Right ventricle myocardium inferior (tissue), 1 donor: Measurements from ENCODE around the gene PNMA8B. TPM values are rescaled to one million over a fixed set of nuclear protein-coding genes. Genes with fewer than 3 reads are reported as not detected.
"Not testable (repeated sequence)": the region's sequence is repeated elsewhere in the genome, so short reads cannot be mapped to it uniquely, and the experiment has no call there.

ENCODE experiments used
- ATAC-seq: fragments of 200-7000 bp; cut with Tn5 transposase; one replicate; pipeline ENCODE4 v1.9.1; 2020; ENCODE audit warnings: mild to moderate bottlenecking, moderate library complexity
- DNase-seq: peaks from one replicate; pipeline ENCODE4 v3.0.0; 2021; ENCODE audit errors: missing footprints
- intact Hi-C: fragments of 100-400 bp; cut with DNase I; formaldehyde crosslinking; loops from one replicate; pipeline ENCODE4 v1.11.0; 2022
- total RNA-seq: library from RNA; stranded (reverse); fragmentation: NEBNext Ultra II Directional; extraction: Animal tissue kit (Norgen Biotek cat#: 25700); gene quantifications from one replicate; pipeline ENCODE4 v1.2.1, GENCODE V29; 2021
- donor health status: DM: no; HTN: yes; CAD: no; lungs with severe emphysema.

PNMA8B gene
- total RNA-seq, 1 donor from 2014 or later: 0.68 TPM

DNA sequence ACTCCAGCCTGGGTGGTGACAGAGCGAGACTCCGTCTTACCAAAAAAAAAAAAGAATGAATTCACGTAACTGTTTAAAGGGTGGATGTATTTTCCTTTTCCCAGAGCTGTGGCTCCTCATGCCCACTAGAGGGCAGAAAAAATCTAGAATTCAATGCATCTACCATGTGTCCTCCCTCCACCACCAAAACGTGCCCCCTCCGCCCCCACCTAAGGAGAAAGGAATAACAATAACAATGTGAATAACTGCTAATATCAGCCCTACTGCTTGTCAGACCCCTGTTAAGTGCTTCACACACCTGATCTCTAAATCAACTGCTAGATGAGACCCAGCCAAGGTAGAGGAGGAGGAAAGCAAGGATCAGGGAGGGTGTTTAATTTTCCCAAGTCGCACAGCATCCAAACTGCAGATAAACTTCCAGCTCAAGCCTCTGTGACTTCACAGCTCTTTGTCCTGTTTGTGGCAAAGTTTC, 20.2 kb upstream of the PNMA8B start:
- DNase-seq: no peak
- intact Hi-C loops: loop anchor here (10.0 kb wide), 1 partner anchor 231 kb away; no protein-coding TSS in a partner anchor
- no peak for ATAC-seq

DNA sequence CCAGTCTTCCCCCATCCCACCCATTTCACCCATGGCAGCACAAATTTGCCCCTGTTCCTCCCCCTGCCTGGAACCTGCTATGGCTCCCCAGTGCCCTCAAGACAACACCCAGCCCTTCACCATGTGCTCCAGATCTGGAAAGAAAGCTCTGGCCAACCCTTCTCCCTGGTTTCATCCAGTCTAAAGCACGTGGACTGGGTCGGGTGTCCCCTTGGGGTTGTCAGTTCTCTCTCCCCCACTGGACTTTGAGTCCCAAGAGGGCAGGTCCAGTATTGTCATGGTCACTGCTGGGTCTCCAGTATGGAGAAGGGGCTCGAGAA, 19.6 kb upstream of the PNMA8B start:
- ATAC-seq: no peak
- intact Hi-C loops: loop anchor here (10.0 kb wide), 1 partner anchor 230 kb away; no protein-coding TSS in a partner anchor

DNA sequence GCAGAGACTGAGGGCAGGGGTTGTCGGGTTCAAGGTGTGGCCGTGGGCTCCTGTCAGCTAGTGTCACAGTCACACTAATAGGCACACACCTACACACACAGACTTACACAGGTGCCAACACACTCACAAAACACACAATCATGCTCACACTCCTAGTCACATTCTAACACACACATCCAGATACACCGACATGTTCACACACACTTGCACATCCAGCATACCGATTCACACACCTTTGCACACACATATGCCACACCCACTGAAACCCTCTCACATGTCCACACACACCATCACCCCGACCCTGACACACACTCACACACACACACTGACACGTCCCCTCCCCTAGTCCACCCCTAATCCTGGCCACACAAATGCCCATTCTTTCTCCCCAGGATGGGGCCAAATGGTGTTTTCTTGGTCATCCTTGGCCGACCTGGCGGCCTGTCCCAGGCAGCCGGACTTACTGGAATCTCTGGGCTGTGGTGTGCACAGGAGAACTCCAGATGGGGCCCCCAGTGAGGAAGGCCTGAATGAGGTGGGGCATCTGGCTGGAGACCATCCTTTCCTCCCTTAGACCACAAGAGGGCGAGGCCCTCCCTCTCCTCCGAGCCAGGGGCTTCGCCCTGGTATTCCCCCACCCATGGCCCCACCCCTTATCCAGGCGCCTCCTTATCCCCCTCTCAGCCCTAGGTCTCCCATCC, 19.1 kb upstream of the PNMA8B start:
- DNase-seq (no peak), ATAC-seq (no peak)
- intact Hi-C loops: loop anchor here (10.0 kb wide), 1 partner anchor 230 kb away; no protein-coding TSS in a partner anchor

More for the DNA sequence above, 19.6 kb upstream of the PNMA8B start:
- DNase-seq: no peak

DNA sequence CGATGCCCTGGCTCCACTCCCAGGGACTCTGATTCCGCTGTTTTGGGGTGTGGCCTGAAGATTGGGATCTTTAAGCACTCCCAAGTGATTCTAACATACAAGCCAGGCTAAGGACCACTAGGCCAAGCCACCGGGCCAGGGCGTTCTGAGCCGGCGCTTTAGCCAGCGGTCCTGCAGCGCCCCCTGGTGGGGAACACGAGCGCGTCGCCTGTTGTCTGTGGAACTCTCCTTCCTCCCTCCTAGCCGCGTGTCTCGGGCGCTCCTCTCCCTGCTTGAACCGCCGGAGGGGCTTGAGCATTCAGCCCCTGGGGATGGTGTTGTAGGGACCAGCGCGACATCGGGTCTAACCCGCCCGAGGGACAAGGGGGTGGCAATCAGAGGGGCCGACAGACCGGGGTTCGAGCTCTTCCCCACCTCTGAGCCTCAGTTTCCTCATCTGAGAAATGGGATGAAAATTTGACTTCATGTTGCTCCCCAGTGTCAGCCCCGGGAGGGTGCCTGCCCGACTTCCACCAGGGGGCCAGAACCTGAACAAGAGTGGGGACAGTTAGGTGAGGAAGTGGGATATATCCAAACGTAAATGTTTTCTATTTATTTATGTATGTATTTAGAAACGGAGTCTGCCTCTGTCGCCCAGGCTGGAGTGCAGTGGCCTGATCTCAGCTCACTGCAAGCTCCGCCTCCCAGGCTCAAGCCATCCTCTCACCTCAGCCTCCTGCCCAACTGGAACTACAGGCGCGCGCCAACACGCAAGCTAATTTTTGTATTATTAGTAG, 18.0 kb upstream of the PNMA8B start:
- ATAC-seq (peak; percentile 92), DNase-seq (peak; percentile 84)
- intact Hi-C loops: loop anchor here (2.0 to 10.0 kb wide), 2 partner anchors 117 to 229 kb away; no protein-coding TSS in a partner anchor

DNA sequence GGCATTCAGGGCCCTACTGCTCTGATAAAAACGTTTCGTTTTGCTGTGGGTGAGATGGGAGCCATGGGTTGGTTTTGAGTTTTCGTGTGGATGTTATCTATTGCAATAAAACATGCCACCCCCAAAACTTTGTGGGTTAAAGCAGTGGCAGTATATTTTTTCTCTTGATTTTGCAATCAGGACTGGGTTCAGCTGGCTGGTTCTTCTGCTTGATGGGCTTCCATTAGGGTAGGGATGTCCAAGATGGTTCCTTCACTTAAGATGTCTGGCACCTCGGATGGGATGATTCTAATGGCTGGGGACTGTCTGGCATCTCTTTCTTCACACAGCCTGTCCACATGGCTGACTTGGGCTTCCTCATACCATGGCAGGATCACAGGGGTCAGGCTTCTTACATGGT, 15.6 kb upstream of the PNMA8B start:
- ATAC-seq (no peak), DNase-seq (no peak)
- intact Hi-C loops: loop anchor here (10.0 kb wide), 1 partner anchor 226 kb away; no protein-coding TSS in a partner anchor

DNA sequence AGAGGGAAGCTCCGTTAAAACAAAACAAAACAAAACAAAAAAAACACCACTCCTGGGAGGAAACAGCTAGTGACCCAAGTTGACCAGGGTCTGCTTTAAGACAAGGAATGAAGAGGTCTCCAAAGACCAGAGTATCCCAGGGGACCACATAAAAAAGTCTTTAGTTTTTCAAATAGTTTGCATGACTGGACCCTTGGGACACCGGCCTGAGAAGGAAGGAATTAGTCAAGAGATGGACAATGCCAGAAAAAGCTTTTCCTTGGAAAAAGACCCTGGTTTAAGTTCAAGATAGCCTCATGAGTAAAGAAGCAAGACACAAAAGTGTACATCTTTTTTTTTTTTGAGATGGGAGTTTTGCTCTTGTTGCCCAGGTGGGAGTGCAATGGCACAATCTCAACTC, 12.5 kb upstream of the PNMA8B start:
- ATAC-seq (no peak), DNase-seq (no peak)
- intact Hi-C loops: no loop called here

DNA sequence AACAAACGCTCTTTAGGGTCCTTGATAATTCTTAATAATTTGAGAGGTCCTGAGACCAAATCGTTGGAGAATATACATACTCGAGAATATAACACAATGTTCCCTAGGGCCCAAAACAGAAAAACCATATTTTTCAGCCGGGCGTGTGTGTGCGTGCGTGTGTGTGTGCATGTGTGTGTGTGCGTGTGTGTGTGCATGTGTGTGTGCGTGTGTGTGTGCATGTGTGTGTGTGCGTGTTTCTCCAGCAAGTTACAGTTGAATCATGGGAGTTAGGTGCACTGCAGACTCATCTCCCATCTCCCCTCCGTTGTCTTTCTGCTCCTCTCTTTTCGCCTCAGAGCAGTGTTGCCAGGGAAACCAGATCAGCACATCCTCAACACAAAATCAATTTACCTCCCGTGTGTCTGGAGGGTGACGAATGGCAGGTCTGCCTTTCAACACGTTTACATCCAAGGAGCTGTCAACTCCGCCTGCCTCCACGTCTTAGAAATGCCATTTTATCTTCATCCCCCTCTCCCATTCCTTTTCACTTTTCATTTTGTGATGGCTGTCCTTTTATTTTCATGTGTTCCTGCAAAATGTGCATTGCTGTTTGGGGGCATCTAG, 8.3 kb upstream of the PNMA8B start:
- ATAC-seq (no peak), DNase-seq (no peak)
- intact Hi-C loops: no loop called here

DNA sequence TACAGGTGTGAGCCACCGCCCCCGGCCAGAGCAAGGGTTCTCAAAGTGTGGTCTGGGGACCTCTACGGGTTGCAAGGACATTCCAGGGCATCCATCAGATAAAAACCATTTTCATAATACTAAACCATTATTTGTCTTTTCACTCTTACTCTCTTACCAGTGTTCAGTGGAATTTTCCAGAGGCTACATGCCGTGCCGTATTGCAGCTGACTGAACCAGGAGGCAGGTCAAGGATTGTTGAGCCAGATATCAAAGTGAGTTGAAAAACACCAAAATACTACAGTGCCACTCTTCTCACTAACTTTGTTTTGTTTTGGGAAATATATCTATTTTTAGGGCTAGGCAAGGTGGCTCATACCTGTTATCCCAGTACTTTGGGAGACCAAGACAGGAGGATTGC, 7.2 kb upstream of the PNMA8B start:
- DNase-seq (no peak), ATAC-seq (no peak)
- intact Hi-C loops: no loop called here

DNA sequence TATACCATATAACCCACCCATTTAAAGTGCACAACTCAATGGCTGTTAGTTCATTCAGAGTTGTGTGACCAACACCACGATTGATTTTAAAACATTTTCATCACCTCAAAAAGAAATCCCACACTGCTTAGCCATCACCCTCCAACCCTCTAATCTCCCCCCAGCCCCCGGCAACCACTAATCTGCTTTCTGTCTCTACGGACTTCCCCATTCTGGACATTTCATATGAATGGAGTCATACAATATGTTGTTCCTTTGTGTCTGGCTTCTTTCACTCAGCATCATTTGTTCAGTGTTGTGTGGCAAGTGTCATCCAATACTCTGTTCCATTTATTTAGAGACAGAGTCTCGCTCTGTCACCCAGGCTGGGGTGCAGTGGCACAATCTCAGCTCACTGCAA, 4.0 kb upstream of the PNMA8B start:
- intact Hi-C loops: no loop called here
- no peak for DNase-seq
- ATAC-seq: no peak

DNA sequence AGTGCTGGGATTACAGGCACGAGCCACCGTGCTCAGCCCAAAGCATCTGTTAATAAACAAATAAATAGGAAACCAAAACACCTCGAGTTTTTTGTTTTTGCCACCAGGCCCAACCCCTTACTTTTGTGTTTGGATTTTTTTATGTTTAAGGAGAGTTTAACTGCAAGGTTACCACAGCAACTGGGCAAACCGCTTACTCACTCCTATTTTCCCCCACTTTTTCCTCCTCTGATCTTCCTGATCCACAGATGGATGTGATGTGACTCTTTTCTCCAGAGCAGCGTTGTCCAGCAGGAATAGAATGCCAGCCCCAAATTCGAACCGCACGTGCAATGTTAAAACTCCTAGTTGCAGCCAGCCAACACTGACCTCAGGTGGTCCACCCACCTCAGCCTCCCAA, 2.1 kb upstream of the PNMA8B start:
- no peak for ATAC-seq
- intact Hi-C loops: no loop called here
- no peak for DNase-seq

DNA sequence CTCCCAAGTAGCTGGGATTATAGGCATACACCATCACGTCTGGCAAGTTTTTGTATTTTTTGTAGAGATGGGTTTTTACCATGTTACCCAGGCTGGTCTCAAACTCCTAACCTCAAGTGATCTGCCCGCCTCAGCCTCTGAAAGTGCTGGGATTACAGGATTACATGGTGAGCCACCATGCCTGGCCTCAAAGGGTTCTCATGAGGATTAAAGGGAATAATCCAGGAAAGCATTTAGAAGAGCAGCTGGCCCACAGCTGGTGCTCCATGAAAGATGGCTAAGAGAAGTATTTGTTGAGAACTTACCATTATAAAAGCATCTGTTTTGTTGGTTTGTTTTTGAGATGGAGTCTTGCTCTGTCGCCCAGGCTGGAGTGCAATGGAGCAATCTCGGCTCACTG, 1.2 kb upstream of the PNMA8B start:
- DNase-seq, intact Hi-C loops, ATAC-seq: not testable (repeated sequence)

DNA sequence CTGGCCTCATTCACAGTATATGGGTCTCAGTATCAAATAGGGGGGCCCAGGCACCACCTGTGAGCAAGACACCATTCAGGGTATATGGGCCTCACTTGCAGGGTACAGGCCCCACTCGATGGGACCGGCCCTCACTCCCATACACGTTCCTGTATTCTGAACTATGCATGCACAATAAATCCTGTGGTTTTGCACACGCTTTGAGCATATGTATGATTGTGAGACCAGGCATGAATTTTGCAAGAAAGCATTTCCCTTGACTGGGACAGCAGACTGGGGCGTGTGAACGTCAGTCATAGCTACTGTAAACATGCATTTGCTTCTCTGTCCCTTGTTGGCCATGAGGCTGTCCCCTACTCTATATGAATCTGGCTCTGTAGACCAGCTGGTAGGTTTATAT, 637 bp upstream of the PNMA8B start:
- intact Hi-C loops: no loop called here
- ATAC-seq: no peak
- DNase-seq: no peak

DNA sequence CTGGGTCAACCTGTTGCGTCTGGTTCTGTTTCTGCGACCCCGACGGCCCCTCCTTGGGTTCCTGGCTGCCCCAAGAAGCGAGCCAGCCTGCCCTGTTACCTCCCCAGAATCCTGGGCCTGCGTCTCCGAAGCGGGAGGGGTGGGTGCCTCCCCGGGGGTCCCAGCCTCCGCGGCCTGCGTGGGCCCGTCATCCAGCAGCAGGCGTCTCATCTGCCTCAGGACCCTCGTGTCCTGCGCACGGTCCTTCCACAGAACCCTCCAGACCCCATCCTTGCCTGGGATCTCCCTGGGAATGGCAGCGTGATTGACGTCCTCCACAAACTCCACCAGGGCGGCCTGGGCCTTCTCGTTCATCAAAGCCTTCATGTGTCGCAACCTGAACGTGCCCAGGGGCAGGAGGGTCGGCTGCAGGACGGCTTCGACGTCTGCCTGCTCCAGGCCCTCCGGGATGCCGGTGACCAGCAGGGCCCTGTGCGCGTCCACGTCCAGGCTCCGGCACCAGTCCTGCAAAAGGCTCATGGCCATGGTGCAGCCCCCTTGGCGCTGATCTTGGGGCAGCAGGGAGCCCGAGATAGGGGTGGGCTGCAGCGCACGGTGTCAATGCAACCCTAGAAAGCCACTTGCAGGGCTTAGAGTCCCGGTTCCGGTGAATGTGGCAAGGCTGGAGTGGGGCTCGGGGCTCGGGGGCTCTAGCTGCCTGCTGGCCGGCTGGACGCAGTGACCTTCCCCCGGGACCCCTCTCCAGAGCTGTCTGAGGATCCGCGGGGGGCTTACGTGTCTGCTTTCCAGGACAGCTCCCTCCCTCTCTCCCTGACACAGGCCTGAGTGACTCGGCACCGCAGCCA, 504 bp downstream of the PNMA8B start:
- ATAC-seq (no peak), DNase-seq (no peak)
- intact Hi-C loops: no loop called here

DNA sequence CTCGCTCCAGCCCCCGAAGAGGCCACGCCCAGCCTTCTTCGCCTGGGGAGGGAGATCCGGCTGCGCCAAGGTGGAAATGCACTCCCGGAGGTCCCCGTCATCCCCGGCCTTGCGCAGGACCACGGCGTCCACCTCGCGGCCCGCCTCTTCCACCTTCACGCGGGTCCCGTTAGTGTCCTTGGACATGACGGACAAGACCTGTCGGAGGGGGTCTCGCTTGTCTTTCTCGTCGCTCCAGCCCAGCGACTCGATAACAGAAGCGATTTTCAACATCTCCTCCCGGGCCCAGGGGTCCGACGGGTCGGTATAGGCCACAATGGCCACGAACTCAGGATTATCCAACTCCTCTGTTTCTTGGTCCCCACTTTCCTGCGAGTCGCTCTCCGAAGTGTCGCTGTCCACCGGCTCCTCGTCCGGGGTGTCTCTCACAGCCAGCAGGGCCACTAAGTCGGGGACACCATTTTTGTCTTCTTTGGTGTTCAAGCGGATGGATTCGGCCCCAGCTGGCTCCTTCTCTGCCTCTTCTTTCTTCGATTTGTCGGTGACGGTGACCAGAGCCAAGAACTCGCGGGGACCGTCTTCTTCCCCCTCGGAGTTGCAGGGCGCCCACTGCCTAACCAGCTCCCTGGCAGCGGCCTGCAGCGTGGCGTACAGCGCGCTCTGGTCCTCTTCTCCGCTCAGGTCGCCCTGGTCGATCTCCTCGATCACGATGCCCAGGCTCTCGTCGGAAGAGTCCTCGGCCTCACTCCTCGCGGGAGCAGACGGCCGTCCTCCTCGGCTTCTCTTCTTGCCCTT, 1.3 kb downstream of the PNMA8B start:
- intact Hi-C loops: no loop called here
- ATAC-seq: no peak
- DNase-seq: no peak

DNA sequence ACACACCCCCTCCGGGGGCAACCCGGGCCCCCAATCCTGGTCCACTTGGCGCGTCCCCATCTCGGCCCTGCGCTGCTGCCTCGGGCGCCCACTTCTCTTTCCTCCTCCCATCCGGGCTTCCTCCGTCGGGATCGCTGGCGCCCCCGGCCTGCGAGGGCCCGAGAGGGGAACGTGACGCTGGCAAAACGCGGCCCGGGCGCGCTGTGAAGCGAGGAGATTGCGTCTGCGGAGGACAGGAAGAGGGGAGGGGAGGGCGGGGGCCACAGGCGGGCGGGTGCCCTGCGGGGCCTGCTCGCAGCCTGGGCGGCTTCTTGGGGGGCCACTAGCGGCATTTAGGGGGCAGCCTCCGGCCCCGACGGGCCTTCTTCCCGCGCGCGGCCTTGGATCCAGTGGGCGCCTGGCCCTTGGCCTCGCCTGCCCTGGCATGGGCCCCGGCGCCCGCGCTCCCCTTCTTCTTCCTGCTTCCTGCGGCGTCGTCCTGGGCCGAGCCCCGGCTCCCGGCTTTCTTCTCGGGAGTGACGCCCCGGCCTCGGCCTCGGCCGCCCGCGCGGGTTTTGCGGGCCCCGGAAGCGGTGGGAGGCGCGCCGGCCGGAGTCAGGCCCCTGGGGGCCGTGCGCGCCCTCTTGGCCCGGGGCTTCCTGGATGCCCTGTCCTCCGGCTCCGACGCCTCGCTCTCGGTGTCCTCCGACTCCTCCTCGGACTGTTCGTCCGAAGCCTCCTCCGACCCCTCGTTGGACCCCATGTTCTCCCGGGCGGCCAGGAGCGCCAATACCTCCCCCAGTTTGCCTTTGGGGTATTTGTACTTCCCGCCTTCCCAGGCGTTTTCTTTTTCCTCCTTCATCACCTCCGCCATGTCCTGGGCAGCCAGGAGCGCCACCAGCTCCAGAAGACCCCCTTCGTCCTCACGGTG, 2.2 kb downstream of the PNMA8B start:
- ATAC-seq (peak; percentile 33), DNase-seq (peak; percentile 79)
- intact Hi-C loops: no loop called here

DNA sequence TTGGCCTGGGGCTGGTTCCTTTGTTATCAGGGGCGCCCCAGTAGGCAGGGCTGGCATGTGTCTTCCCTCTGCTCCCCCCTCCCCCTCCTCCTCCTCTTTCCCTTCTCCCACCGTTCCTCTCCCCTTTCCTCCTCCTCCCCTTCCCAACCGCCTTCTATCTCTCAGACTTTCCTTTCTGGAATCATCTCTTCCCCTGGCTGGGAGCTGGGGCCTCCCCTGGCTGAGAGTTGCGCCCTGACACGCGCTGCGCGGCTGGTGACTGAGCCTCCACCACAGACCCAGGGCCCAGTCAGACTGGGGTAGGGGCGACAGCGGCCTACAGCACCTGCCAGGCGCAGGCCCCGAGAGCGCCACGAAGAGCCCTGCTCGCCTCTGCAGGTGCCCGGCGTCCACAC, 2.8 kb downstream of the PNMA8B start:
- ATAC-seq (no peak), DNase-seq (no peak)
- intact Hi-C loops: no loop called here

DNA sequence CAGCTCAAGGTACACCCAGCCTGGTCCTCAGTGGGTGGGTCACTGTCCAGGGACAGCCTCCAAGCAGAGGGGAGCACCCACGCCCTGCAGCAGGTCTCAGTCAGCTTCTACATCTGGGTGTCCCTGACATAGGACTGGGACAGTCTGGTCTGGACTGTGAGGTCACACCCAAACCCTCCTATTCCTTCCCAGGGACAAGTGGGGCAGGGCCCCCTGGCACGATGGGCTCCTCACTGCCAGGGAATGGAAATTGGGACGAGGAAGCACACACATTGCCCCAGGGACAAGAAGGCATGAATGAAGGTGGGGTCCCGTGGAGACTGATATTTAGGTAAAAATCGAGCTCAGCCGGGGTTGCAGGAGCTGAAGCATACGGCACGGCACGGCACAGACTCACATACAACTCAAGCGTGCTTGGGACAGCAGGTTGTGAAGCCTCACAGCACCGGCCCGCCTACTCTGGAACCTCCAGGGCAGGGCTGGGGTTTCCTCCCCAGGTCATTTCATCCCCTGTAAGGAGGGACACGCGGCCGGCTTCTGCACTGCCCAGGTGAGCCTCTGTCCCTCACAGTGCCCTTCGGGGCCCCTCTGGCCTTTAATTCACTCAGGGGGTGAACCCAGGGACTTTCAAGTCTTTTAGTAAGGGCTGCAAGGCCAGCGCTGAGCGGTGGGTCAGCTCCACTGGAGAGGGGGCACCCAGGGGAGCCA, 3.5 kb downstream of the PNMA8B start:
- intact Hi-C loops: no loop called here
- ATAC-seq (no peak), DNase-seq (no peak)
